ENCODE data around the gene PPP2CA.

DNA sequence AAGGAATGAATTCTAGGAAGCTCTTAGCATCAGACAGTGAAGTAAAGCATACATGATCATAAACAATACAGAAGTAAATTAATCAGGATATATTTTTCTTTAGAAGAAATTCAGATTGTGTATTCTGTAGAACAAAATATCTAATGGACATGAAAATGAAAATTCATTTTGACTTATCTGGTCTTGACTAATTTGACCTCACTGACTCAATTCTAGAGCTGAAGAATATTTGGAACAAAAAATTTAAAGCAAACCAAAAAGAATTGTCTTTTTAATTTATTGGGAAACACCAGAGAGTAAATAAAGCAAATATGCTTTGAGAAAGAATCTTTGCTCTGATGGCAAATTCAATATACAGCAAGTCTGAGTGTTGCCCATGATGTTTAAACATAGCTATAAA is 2.8 kb upstream of the PPP2CA start:
- TF ChIP-seq, protein P1, sequence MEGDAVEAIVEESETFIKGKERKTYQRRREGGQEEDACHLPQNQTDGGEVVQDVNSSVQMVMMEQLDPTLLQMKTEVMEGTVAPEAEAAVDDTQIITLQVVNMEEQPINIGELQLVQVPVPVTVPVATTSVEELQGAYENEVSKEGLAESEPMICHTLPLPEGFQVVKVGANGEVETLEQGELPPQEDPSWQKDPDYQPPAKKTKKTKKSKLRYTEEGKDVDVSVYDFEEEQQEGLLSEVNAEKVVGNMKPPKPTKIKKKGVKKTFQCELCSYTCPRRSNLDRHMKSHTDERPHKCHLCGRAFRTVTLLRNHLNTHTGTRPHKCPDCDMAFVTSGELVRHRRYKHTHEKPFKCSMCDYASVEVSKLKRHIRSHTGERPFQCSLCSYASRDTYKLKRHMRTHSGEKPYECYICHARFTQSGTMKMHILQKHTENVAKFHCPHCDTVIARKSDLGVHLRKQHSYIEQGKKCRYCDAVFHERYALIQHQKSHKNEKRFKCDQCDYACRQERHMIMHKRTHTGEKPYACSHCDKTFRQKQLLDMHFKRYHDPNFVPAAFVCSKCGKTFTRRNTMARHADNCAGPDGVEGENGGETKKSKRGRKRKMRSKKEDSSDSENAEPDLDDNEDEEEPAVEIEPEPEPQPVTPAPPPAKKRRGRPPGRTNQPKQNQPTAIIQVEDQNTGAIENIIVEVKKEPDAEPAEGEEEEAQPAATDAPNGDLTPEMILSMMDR (IDR thresholded peaks at IDR 0.05 in 4 of 5, conservative IDR thresholded peaks at IDR 0.05 in 1 of 5) = no peak
- no peak for TF ChIP-seq POLR2A (IDR thresholded peaks at IDR 0.05)
